Suprapubic skin (tissue), 4 donors: ENCODE results near the gene PARP15. TPM values are rescaled to one million over a fixed set of nuclear protein-coding genes. Genes with fewer than 3 reads are reported as not detected.

Experiments used
- DNase-seq, 2 donors: peaks; one replicate each; pipeline ENCODE4 v3.0.0-alpha.2; 2019; ENCODE audit warnings: low spot score in 2 of 2
- H3K27ac ChIP-seq: fragments of 200-600 bp; sonication (generic); one replicate; pipeline ENCODE4 v1.5.1; 2019
- H3K27me3 ChIP-seq: fragments of 200-600 bp; sonication (generic); one replicate; pipeline ENCODE4 v1.5.1; 2019
- H3K36me3 ChIP-seq: fragments of 200-600 bp; sonication (generic); one replicate; pipeline ENCODE4 v1.5.1; 2019
- H3K4me1 ChIP-seq: fragments of 200-600 bp; sonication (generic); one replicate; pipeline ENCODE4 v1.5.1; 2019
- H3K4me3 ChIP-seq: fragments of 200-600 bp; sonication (generic); one replicate; pipeline ENCODE4 v1.5.1; 2019; ENCODE audit warnings: mild to moderate bottlenecking
- H3K9me3 ChIP-seq: fragments of 200-600 bp; sonication (generic); one replicate; pipeline ENCODE4 v1.5.1; 2019
- CTCF ChIP-seq, 2 donors: fragments of 200-600 bp in 1 of 2; fragments of 450-650 bp in 1 of 2; sonication (generic) in 1 of 2; IDR thresholded peaks; one replicate each; pipeline ENCODE4 v1.5.1; 2016 to 2019; ENCODE audit warnings: antibody characterized with exemption in 2 of 2, mild to moderate bottlenecking in 1 of 2, moderate library complexity in 1 of 2
- EP300 ChIP-seq: sonication (generic); formaldehyde crosslinking; IDR thresholded peaks from one replicate; pipeline ENCODE4 v1.6.1; 2017; ENCODE audit warnings: antibody characterized with exemption
- POLR2A ChIP-seq, 2 donors: fragments of 450-650 bp; IDR thresholded peaks; one replicate each; pipeline ENCODE4 v1.6.1; 2017; ENCODE audit warnings: antibody characterized with exemption in 2 of 2, mild to moderate bottlenecking in 2 of 2, moderate library complexity in 2 of 2
- POLR2AphosphoS5 ChIP-seq, 3 donors: sonication (generic); formaldehyde crosslinking; IDR thresholded peaks; one replicate each; pipeline ENCODE4 v1.6.1; 2017; ENCODE audit warnings: antibody characterized with exemption in 3 of 3
- WGBS: methylation state at CpG from one replicate; pipeline ENCODE4 v1.1.5; 2018; 5-methylcytosine and 5-hydroxymethylcytosine counted together
- total RNA-seq, 4 donors: library from RNA; depleted of rRNA; stranded (reverse); fragments of >200 nt; gene quantifications; one replicate each; pipeline ENCODE4 v1.1.0, GENCODE V29; 2016

The PARP15 gene
- total RNA-seq, 4 donors from 2014 or later = 0.26 to 0.80 (median 0.51) TPM; not detected in 1

- no peaks in the 10 kb centered on the region for H3K27me3 ChIP-seq
- no peaks in the 10 kb centered on the region for H3K9me3 ChIP-seq
- no peak for TF ChIP-seq POLR2AphosphoS5 (IDR thresholded peaks at IDR 0.05)
- no peak for TF ChIP-seq POLR2A (IDR thresholded peaks at IDR 0.05)
- TF ChIP-seq CTCF (IDR thresholded peaks at IDR 0.05) = no peak
- TF ChIP-seq EP300 = no peak
- WGBS = 37% methylated on average over 3 of the region's 3 CpGs
- no peak overlapping the region for H3K27ac ChIP-seq
- DNase-seq = no peak
- H3K4me3 ChIP-seq = no peak overlapping the region
- peaks cover 7% of the 10 kb centered on the region for H3K4me1 ChIP-seq
- H3K36me3 ChIP-seq = no peaks in the 10 kb centered on the region
Observed at GRCh38 chr3:122674339-122674738, 96.9 kb downstream of the PARP15 start.

GRCh38 chr3:122676759-122677158 lies 99.3 kb downstream of the PARP15 start:
- DNase-seq = no peak
- no peak overlapping the region for H3K4me3 ChIP-seq

GRCh38 chr3:122677216-122677615 lies 99.8 kb downstream of the PARP15 start:
- Histone ChIP-seq H3K4me1 (peaks cover 24% of the 10 kb centered on the region), H3K36me3 (no peaks in the 10 kb centered on the region), H3K4me3 (no peak overlapping the region), H3K9me3 (no peaks in the 10 kb centered on the region), H3K27me3 (no peaks in the 10 kb centered on the region), H3K27ac (no peak overlapping the region)
- DNase-seq = no peak
- no peak for TF ChIP-seq POLR2AphosphoS5 (IDR thresholded peaks at IDR 0.05)
- no peak for TF ChIP-seq EP300
- no peak for TF ChIP-seq POLR2A (IDR thresholded peaks at IDR 0.05)
- no peak for TF ChIP-seq CTCF (IDR thresholded peaks at IDR 0.05)
- 74% methylated on average over 1 of the region's 1 CpG for WGBS

More at GRCh38 chr3:122676759-122677158, 99.3 kb downstream of the PARP15 start:
- TF ChIP-seq EP300 (no peak), POLR2A (IDR thresholded peaks at IDR 0.05) (no peak), POLR2AphosphoS5 (IDR thresholded peaks at IDR 0.05) (no peak), CTCF (IDR thresholded peaks at IDR 0.05) (no peak)
- no peaks in the 10 kb centered on the region for H3K27me3 ChIP-seq
- WGBS = 76% methylated on average over 2 of the region's 2 CpGs
- H3K36me3 ChIP-seq = no peaks in the 10 kb centered on the region
- H3K9me3 ChIP-seq = no peaks in the 10 kb centered on the region
- H3K4me1 ChIP-seq = peaks cover 19% of the 10 kb centered on the region
- no peak overlapping the region for H3K27ac ChIP-seq

- peaks cover 31% of the 10 kb centered on the region for H3K4me1 ChIP-seq
- H3K27me3 ChIP-seq = no peaks in the 10 kb centered on the region
- H3K9me3 ChIP-seq = no peaks in the 10 kb centered on the region
- WGBS = 71% methylated on average over 5 of the region's 5 CpGs
- H3K4me3 ChIP-seq = no peak overlapping the region
- TF ChIP-seq POLR2A (IDR thresholded peaks at IDR 0.05) = no peak
- no peak for TF ChIP-seq EP300
- no peak for TF ChIP-seq CTCF (IDR thresholded peaks at IDR 0.05)
- TF ChIP-seq POLR2AphosphoS5 (IDR thresholded peaks at IDR 0.05) = no peak
- no peaks in the 10 kb centered on the region for H3K36me3 ChIP-seq
- DNase-seq = no peak
- H3K27ac ChIP-seq = no peak overlapping the region
Observed at GRCh38 chr3:122678506-122678905, 101.1 kb downstream of the PARP15 start.

- H3K36me3 ChIP-seq = no peaks in the 10 kb centered on the region
- peak overlapping the region; percentile 78 for H3K4me3 ChIP-seq
- no peak for TF ChIP-seq EP300
- peak; percentile 69 to 76 for TF ChIP-seq CTCF (IDR thresholded peaks at IDR 0.05)
- peak in 1 of 3 donors; percentile 14 for TF ChIP-seq POLR2AphosphoS5 (IDR thresholded peaks at IDR 0.05)
- WGBS = 8% methylated on average over 16 of the region's 16 CpGs
- no peaks in the 10 kb centered on the region for H3K27me3 ChIP-seq
- H3K4me1 ChIP-seq = peaks cover 31% of the 10 kb centered on the region
- H3K27ac ChIP-seq = peak overlapping the region; percentile 93
- no peaks in the 10 kb centered on the region for H3K9me3 ChIP-seq
- peak; percentile 88 for DNase-seq
Observed at GRCh38 chr3:122679085-122679881, 101.8 kb downstream of the PARP15 start.
